Prostate gland (tissue), 2 donors: Measurements from ENCODE around the gene CX3CL1.

Experiments used
- CTCF ChIP-seq, 4 experiments: fragments of 200-600 bp in 2 of 4; fragments of 450-650 bp in 2 of 4; sonication (generic) in 2 of 4; IDR thresholded peaks; 1 replicate in 3 of 4; 2 replicates in 1 of 4; pipeline ENCODE4 v1.5.1; 2016 to 2019; ENCODE audit warnings: antibody characterized with exemption in 4 of 4, mild to moderate bottlenecking in 2 of 4, moderate library complexity in 2 of 4
- POLR2AphosphoS5 ChIP-seq: sonication (generic); formaldehyde crosslinking; IDR thresholded peaks from one replicate; pipeline ENCODE4 v1.6.1; 2017; ENCODE audit warnings: antibody characterized with exemption

- no peak for TF ChIP-seq CTCF (IDR thresholded peaks at IDR 0.05)
- no peak for TF ChIP-seq POLR2AphosphoS5
Measured at GRCh38 chr16:57427307-57427706, 55.0 kb downstream of the CX3CL1 start.
